Measurements from ENCODE around the gene ING4. TPM values are rescaled to one million over a fixed set of nuclear protein-coding genes. Genes with fewer than 3 reads are reported as not detected.

The ING4 gene
- total and polyA plus RNA-seq, 2 of the 13 experiments (the other 11 are each of a cell fraction or from before 2014, with no cell fraction given) = 14.4 to 32.4 TPM

GRCh38 chr12:6603095-6603567 is 59.8 kb downstream of the ING4 start:
- WGBS (ENCODE audit: low lambda C conversion rate) = 92% methylated on average over 6 of the region's 6 CpGs
- CTCF ChIA-PET (ENCODE audit: low intra/inter-chr PET ratio, low total read pairs) = no interaction called here
- peaks cover 39% of the 10 kb centered on the region for H3K4me1 ChIP-seq (ENCODE audit: insufficient read depth, low read length)
- H3K9me3 ChIP-seq (ENCODE audit: low read length) = no peaks in the 10 kb centered on the region
- intact Hi-C loops (cut with micrococcal nuclease; ENCODE audit: unreplicated experiment) = no loop called here
- no peak overlapping the region for H3K4me2 ChIP-seq (ENCODE audit: low read depth, low read length)
- TF ChIP-seq ZMYM3 (CRISPR knock-in tag; IDR thresholded peaks at IDR 0.05) (no peak), TIGD3 (CRISPR knock-in tag; IDR thresholded peaks at IDR 0.05; ENCODE audit: borderline replicate concordance) (no peak), ZIK1 (CRISPR knock-in tag; IDR thresholded peaks at IDR 0.05; ENCODE audit: borderline replicate concordance, low read depth) (no peak)
- no peak for ATAC-seq
- DNase-seq (ENCODE audit: low spot score) = no peak
- FAIRE-seq = no peak
- no peaks in the 10 kb centered on the region; a peak in 1 of 5 replicates for H3K27me3 ChIP-seq (ENCODE audit: control insufficient read depth in 1 of 2, insufficient read depth in 2 of 2, low read length in 2 of 2)
- H4K20me1 ChIP-seq (ENCODE audit: insufficient read depth, low read length) = peaks cover 17% of the 10 kb centered on the region
- peaks cover 36% of the 10 kb centered on the region for H3K79me2 ChIP-seq (ENCODE audit: insufficient read depth, low read length)
- in situ Hi-C loops (cut with HindIII; ENCODE audit: extremely low pct_ligation_motif_present, low pct_unique_long_range_greater_than_20kb) = no loop called here
- no TSS peak for BruUV-seq (replicated peaks)
- no peak overlapping the region for H3K9ac ChIP-seq (ENCODE audit: insufficient read depth, low read depth, low read length)
- H3K36me3 ChIP-seq (replicated peaks in 1 of 2; ENCODE audit: control insufficient read depth in 1 of 2, insufficient read depth in 2 of 2, low read length in 2 of 2) = peaks cover 37 to 61% of the 10 kb centered on the region in 2 experiments
- no peak overlapping the region for H3K4me3 ChIP-seq (replicated peaks in 1 of 3; ENCODE audit: insufficient read depth in 1 of 3, low read depth in 2 of 3, low read length in 3 of 3)
- H3K27ac ChIP-seq (ENCODE audit: extremely low read length, insufficient read depth, low read length) = no peak overlapping the region
- POLR2A ChIA-PET = interaction anchor here (1.0 to 1.4 kb wide), 3 partner anchors 11 to 35 kb away, joined by 3 read pairs; partner anchors contain the start of gene NOP2
- no peak overlapping the region for H2AFZ ChIP-seq (ENCODE audit: low read length)

- no TSS peak for BruUV-seq (replicated peaks)
- DNase-seq (ENCODE audit: low spot score) (no peak), ATAC-seq (no peak), FAIRE-seq (no peak)
- Histone ChIP-seq H3K27ac (ENCODE audit: extremely low read length, insufficient read depth, low read length) (no peak overlapping the region), H3K4me3 (replicated peaks in 1 of 3; ENCODE audit: insufficient read depth in 1 of 3, low read depth in 2 of 3, low read length in 3 of 3) (no peak overlapping the region), H3K4me2 (ENCODE audit: low read depth, low read length) (no peak overlapping the region), H2AFZ (ENCODE audit: low read length) (no peak overlapping the region), H3K9ac (ENCODE audit: insufficient read depth, low read depth, low read length) (no peak overlapping the region), H3K36me3 (replicated peaks in 1 of 2; ENCODE audit: control insufficient read depth in 1 of 2, insufficient read depth in 2 of 2, low read length in 2 of 2) (peaks cover 41 to 67% of the 10 kb centered on the region in 2 experiments), H4K20me1 (ENCODE audit: insufficient read depth, low read length) (peaks cover 17% of the 10 kb centered on the region), H3K27me3 (ENCODE audit: control insufficient read depth in 1 of 2, insufficient read depth in 2 of 2, low read length in 2 of 2) (no peaks in the 10 kb centered on the region; a peak in 1 of 5 replicates), H3K9me3 (ENCODE audit: low read length) (no peaks in the 10 kb centered on the region), H3K4me1 (ENCODE audit: insufficient read depth, low read length) (peaks cover 33% of the 10 kb centered on the region), H3K79me2 (ENCODE audit: insufficient read depth, low read length) (peaks cover 36% of the 10 kb centered on the region)
- intact Hi-C loops (cut with micrococcal nuclease; ENCODE audit: unreplicated experiment) (no loop called here), in situ Hi-C loops (cut with HindIII; ENCODE audit: extremely low pct_ligation_motif_present, low pct_unique_long_range_greater_than_20kb) (no loop called here)
- ChIA-PET POLR2A (interaction anchor here (0.8 to 1.4 kb wide), 4 partner anchors 11 to 34 kb away, joined by 3 read pairs; partner anchors contain the start of gene NOP2), CTCF (ENCODE audit: low intra/inter-chr PET ratio, low total read pairs) (no interaction called here)
- WGBS (ENCODE audit: low lambda C conversion rate) = 83% methylated on average over 3 of the region's 3 CpGs
- TF ChIP-seq SCMH1 (CRISPR knock-in tag; IDR thresholded peaks at IDR 0.05; ENCODE audit: borderline replicate concordance) (no peak), ZNF160 (CRISPR knock-in tag; IDR thresholded peaks at IDR 0.05) (no peak), PCBP1 (IDR thresholded peaks at IDR 0.05; ENCODE audit: borderline replicate concordance, low read depth, low read length) (no peak), E2F1 (CRISPR knock-in tag; IDR thresholded peaks at IDR 0.05) (no peak), CREM (IDR thresholded peaks at IDR 0.05) (no peak), CREM (CRISPR knock-in tag; IDR thresholded peaks at IDR 0.05) (no peak), MTERF4 (CRISPR knock-in tag; IDR thresholded peaks at IDR 0.05) (no peak), TRIM22 (IDR thresholded peaks at IDR 0.05) (no peak), XRCC5 (optimal IDR thresholded peaks at IDR 0.05; ENCODE audit: low read length) (no peak), JUNB (CRISPR knock-in tag; IDR thresholded peaks at IDR 0.05; ENCODE audit: borderline replicate concordance) (no peak), NKX3-1 (CRISPR knock-in tag; IDR thresholded peaks at IDR 0.05) (no peak)
These were observed 60.4 kb downstream of the ING4 start for GRCh38 chr12:6602526-6602925.
